HFFc6 (cell line): ENCODE results near the gene PLD6. TPM values are rescaled to one million over a fixed set of nuclear protein-coding genes. Genes with fewer than 3 reads are reported as not detected.

Experiments
- DNase-seq: peaks from one replicate; pipeline ENCODE4 v3.0.0-alpha.2; 2018
- H3K27ac Mint-ChIP-seq: 2 replicates; pipeline ENCODE4 v1.8.0; 2020; ENCODE audit warnings: mild to moderate bottlenecking, mixed read lengths
- H3K27me3 Mint-ChIP-seq: 2 replicates; pipeline ENCODE4 v1.8.0; 2021; ENCODE audit warnings: mild to moderate bottlenecking, moderate library complexity, mixed read lengths; ENCODE audit not compliant: insufficient read depth
- H3K36me3 Mint-ChIP-seq: 2 replicates; pipeline ENCODE4 v1.8.0; 2021; ENCODE audit warnings: low read depth, mixed read lengths
- H3K4me1 Mint-ChIP-seq: 2 replicates; pipeline ENCODE4 v1.8.0; 2020; ENCODE audit warnings: low read depth, mixed read lengths
- H3K4me3 Mint-ChIP-seq: 2 replicates; pipeline ENCODE4 v1.8.0; 2020; ENCODE audit warnings: mild to moderate bottlenecking, moderate library complexity, mixed read lengths
- H3K9me3 Mint-ChIP-seq: 2 replicates; pipeline ENCODE4 v1.8.0; 2020; ENCODE audit warnings: mild to moderate bottlenecking, mixed read lengths
- total RNA-seq, 6 experiments: library from RNA; stranded (reverse); fragmentation: NEBNext Ultra II Directional; extraction: Animal tissue kit (Norgen Biotek cat#: 25700); gene quantifications; 2 replicates in 1 of 6; 3 replicates in 5 of 6; pipeline ENCODE4 v1.2.3, GENCODE V29; 2021
- TF ChIP-seq, protein P1 (sequence below): fragments of 200-600 bp; sonication (generic); IDR thresholded peaks from 2 replicates; pipeline ENCODE4 v1.5.0; 2021; ENCODE audit warnings: antibody characterized with exemption, mild to moderate bottlenecking

The PLD6 gene
- total RNA-seq, 6 experiments from 2014 or later, result 1.7 to 3.6 (median 2.3) TPM

DNA sequence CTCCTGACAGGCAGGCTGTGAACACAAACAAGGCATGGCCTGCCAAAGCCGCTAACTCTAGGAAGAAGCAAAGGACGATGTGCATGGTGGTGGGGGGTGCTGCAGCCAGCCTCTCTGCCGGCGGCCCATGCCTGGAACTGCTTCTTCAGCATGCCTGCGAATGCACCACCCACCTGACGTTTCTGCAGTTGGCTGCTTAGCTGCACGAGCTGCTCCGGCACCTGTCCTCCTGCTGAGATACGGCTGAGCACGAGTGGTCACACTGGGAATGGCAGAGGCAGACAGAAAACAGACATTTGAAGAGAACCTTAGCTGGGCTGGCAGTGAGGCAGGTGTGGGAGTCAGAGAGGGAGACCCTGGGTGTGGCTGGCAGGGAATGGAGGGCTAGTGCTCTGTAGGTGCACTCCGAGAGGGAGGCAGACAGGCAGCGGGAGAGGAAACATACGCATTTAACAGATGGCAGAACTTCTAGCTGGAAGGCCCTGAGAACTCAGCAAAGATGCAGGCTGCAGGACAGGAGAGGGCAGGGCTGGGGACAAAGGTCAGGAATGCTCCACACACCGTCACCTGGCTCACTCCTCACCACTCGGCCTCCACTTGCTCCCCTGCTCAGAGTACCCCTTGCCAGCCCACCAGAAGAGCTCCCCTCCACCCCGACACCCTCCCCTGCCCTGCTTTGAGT, 25.6 kb upstream of the PLD6 start:
- no peaks in the 10 kb centered on the region; the same call in none of the 2 replicates for H3K27me3 Mint-ChIP-seq
- TF ChIP-seq, protein P1, sequence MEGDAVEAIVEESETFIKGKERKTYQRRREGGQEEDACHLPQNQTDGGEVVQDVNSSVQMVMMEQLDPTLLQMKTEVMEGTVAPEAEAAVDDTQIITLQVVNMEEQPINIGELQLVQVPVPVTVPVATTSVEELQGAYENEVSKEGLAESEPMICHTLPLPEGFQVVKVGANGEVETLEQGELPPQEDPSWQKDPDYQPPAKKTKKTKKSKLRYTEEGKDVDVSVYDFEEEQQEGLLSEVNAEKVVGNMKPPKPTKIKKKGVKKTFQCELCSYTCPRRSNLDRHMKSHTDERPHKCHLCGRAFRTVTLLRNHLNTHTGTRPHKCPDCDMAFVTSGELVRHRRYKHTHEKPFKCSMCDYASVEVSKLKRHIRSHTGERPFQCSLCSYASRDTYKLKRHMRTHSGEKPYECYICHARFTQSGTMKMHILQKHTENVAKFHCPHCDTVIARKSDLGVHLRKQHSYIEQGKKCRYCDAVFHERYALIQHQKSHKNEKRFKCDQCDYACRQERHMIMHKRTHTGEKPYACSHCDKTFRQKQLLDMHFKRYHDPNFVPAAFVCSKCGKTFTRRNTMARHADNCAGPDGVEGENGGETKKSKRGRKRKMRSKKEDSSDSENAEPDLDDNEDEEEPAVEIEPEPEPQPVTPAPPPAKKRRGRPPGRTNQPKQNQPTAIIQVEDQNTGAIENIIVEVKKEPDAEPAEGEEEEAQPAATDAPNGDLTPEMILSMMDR, result no peak
- H3K9me3 Mint-ChIP-seq, result no peaks in the 10 kb centered on the region
- no peak overlapping the region for H3K4me3 Mint-ChIP-seq
- peaks cover 15% of the 10 kb centered on the region for H3K4me1 Mint-ChIP-seq
- peaks cover 24% of the 10 kb centered on the region; the same call in 1 of the 2 replicates for H3K36me3 Mint-ChIP-seq
- H3K27ac Mint-ChIP-seq, result no peak overlapping the region
- DNase-seq, result no peak

DNA sequence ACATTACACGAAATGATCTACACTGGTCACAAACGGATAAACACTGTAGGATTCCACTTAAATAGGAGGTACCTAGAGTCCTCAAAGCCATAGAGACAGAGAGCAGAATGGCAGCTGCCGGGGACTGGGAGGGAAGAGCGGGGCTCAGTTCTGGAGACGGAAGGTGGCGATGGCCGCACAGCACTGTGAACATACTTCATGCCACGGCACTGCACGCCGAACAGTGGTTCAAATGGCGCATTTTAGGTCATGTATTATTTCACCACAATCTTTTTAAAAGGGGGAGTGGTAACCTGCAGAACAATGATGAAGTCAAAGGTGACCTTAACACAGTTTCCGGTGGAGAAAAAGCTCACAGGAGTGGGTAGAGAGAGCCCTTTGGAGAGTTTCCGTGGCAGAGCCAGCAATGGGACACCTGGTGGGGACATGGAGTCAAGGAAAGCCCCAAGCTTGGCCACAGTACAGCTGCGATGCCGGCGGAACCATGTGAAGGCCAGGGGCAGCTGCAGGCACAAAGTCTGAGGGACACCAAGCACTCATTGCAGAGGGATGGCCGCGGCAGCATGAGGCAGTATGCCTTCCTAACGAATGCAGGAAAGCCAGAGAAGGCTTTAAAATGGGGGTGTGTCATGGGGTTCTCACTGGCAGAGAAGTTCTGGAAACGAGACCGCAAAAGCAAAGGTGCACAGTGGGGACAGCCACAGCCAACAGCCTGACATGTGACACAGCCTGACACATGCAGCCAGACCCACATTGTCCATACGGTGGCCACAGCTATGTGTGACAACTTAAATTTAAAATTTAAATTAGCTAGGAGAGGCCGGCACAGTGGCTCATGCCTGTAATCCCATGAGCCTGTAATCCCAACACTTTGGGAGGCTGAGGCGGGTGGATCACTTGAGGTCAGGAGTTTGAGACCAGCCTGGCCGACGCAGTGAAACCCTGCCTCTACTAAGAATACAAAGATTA, 23.6 kb upstream of the PLD6 start:
- TF ChIP-seq, protein P1, result no peak
- H3K9me3 Mint-ChIP-seq, result no peaks in the 10 kb centered on the region
- peaks cover 39% of the 10 kb centered on the region for H3K36me3 Mint-ChIP-seq
- no peaks in the 10 kb centered on the region for H3K4me1 Mint-ChIP-seq
- no peak for DNase-seq
- no peaks in the 10 kb centered on the region; the same call in 1 of the 2 replicates for H3K27me3 Mint-ChIP-seq
- no peak overlapping the region for H3K27ac Mint-ChIP-seq
- H3K4me3 Mint-ChIP-seq, result no peak overlapping the region

DNA sequence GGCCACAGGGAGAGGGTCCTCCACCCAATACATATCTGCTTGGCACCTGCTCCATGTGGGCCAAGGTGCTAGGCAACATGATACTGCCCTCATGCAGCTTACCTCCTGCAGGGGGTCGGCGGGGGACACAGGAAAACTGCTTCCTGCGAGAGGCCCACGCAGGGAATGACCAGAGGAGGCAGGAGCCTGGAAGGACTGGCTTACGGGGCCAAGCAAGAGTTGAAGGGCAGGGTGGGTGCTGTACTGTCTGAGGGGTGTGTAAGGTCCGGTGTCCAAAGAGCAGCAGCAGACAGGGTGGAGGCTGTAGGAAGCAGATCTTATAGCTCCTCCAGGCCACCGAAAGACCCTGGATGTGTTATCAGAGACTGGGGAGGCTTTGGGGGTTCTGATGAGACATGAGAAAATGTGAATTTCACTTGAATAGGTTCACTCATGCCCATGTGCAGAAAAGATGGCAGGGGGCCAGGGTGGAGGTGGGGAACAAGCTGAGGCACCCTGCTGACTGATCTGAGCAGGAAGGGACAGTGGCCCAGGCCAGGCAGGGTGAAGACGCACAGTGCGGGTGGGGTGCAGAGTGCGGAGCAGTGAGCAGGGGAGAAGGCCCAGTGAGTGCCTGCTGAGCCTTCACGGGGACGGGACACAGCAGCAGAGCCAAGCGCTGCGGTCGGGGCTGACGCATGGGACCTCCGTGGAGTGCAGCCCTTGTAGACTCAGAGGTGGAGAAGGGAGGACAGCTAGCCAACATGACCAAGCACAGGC, 22.6 kb upstream of the PLD6 start:
- no peak overlapping the region for H3K27ac Mint-ChIP-seq
- peaks cover 43% of the 10 kb centered on the region for H3K36me3 Mint-ChIP-seq
- no peak overlapping the region for H3K4me3 Mint-ChIP-seq
- no peaks in the 10 kb centered on the region for H3K4me1 Mint-ChIP-seq
- DNase-seq, result no peak
- H3K9me3 Mint-ChIP-seq, result no peaks in the 10 kb centered on the region
- no peaks in the 10 kb centered on the region; the same call in 1 of the 2 replicates for H3K27me3 Mint-ChIP-seq
- TF ChIP-seq, protein P1, result no peak

DNA sequence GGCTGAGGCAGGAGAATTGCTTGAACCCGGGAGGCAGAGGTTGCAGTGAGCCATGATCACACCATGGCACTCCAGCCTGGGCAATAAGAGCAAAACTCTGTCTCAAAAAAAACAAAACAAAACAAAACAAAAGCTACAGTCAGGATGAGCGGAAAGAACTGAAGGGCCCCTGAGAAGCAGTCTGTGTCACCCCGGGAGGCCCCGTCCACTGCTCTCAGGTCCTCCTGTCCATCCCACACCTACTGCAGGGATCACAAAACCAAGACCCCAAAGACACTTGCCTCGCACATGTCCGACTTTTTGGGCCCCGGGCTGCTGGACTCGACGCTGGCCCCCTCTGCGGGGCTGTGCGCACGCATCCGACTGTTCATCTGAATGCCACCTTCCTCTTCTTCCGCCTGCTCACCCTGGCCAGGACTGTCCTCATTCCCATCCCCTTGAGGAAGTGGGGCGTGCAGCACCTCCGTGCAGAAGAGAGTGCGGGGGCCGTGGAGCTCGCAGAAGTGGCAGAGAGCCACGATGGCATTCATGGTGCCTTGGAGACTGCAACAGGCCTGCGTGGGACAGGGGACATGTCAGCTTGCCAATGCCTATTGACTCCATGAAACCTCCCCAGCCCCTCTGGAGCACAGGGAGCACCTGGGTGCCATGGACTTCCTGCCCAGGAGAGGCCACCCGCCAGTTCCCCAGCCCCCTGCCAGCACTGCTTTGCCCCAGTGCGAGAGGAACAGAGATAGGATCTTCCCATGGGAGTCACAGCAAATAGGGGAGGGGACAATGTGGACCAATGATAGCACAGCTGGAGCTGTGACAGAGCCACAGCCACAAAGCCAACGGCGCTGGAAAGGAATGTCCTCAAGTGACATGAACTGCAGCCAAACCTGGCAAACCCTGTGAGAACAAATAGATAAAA, 21.7 kb upstream of the PLD6 start:
- H3K9me3 Mint-ChIP-seq, result no peaks in the 10 kb centered on the region
- peaks cover 49% of the 10 kb centered on the region for H3K36me3 Mint-ChIP-seq
- H3K4me1 Mint-ChIP-seq, result no peaks in the 10 kb centered on the region
- no peak overlapping the region for H3K27ac Mint-ChIP-seq
- no peaks in the 10 kb centered on the region; the same call in 1 of the 2 replicates for H3K27me3 Mint-ChIP-seq
- TF ChIP-seq, protein P1, result no peak
- DNase-seq, result no peak
- no peak overlapping the region for H3K4me3 Mint-ChIP-seq
